OCI-LY7 (cell line): ENCODE data around the gene SOAT2. TPM values are rescaled to one million over a fixed set of nuclear protein-coding genes. Genes with fewer than 3 reads are reported as not detected.

Source experiments
- BruUV-seq: library from RNA; stranded (reverse); fragments of 400-500 nt; replicated peaks from 2 replicates; lab custom pipeline; 2021; lab: Mats Ljungman, UMichigan
- CTCF ChIA-PET: fragments of 300-600 bp; sonication (Branson Sonifier 250); formaldehyde crosslinking; loops from one replicate; lab custom pipeline; 2022; ENCODE audit warnings: antibody characterized with exemption; ENCODE audit not compliant: unreplicated experiment; lab: Charles Lee
- POLR2A ChIA-PET: fragments of 300-600 bp; sonication (Branson Sonifier 250); formaldehyde crosslinking; loops from one replicate; lab custom pipeline; 2022; ENCODE audit warnings: antibody characterized with exemption; lab: Charles Lee
- DNase-seq: peaks from one replicate; pipeline ENCODE4 v3.0.0-alpha.2; 2015; ENCODE audit warnings: low spot score
- H2AFZ ChIP-seq: fragments of 200-600 bp; sonication (generic), shearing (Covaris generic); 2 replicates; pipeline ENCODE4 v1.6.1; 2014; ENCODE audit warnings: mild to moderate bottlenecking, antibody characterized with exemption, low read length, moderate library complexity
- H3K27ac ChIP-seq: fragments of 200-600 bp; sonication (generic); 2 replicates; pipeline ENCODE4 v1.5.1; 2014; ENCODE audit warnings: mixed run types, low read depth, mild to moderate bottlenecking, moderate library complexity, low read length, inconsistent platforms; ENCODE audit not compliant: poor library complexity, severe bottlenecking
- H3K36me3 ChIP-seq: fragments of 200-600 bp; sonication (generic); 2 replicates; pipeline ENCODE4 v1.6.1; 2014; ENCODE audit warnings: mild to moderate bottlenecking, antibody characterized with exemption, low read length, moderate library complexity, mixed read lengths; ENCODE audit not compliant: insufficient read depth
- H3K4me1 ChIP-seq: fragments of 200-600 bp; sonication (generic); 2 replicates; pipeline ENCODE4 v1.5.1; 2014; ENCODE audit warnings: mild to moderate bottlenecking, low read length; ENCODE audit not compliant: insufficient read depth, poor library complexity, severe bottlenecking
- H3K4me2 ChIP-seq: fragments of 200-600 bp; sonication (generic); 2 replicates; pipeline ENCODE4 v1.6.1; 2014; ENCODE audit warnings: mild to moderate bottlenecking, low read length
- H3K4me3 ChIP-seq: fragments of 200-600 bp; sonication (generic); 2 replicates; pipeline ENCODE4 v1.5.1; 2014; ENCODE audit warnings: mild to moderate bottlenecking, low read depth, low read length; ENCODE audit not compliant: poor library complexity, severe bottlenecking
- H3K79me2 ChIP-seq: fragments of 200-600 bp; sonication (generic); 2 replicates; pipeline ENCODE4 v1.6.1; 2016; ENCODE audit warnings: low read depth, mild to moderate bottlenecking, low read length, moderate library complexity, mixed read lengths; ENCODE audit not compliant: insufficient read depth
- H3K9me2 ChIP-seq: fragments of 200-600 bp; sonication (generic); 2 replicates; pipeline ENCODE4 v1.6.1; 2016; ENCODE audit warnings: mild to moderate bottlenecking, low read length, mixed read lengths; ENCODE audit not compliant: insufficient read depth
- H3K9me3 ChIP-seq: fragments of 200-600 bp; sonication (generic); 2 replicates; pipeline ENCODE4 v1.6.1; 2014; ENCODE audit warnings: mild to moderate bottlenecking, mixed run types, low read length, mixed read lengths
- H4K20me1 ChIP-seq: fragments of 200-600 bp; sonication (generic); 2 replicates; pipeline ENCODE4 v1.6.1; 2014; ENCODE audit warnings: mild to moderate bottlenecking, antibody characterized with exemption, low read length, moderate library complexity, mixed read lengths; ENCODE audit not compliant: insufficient read depth
- CTCF ChIP-seq: fragments of 200-600 bp; sonication (generic); conservative IDR thresholded peaks from 2 replicates; pipeline ENCODE4 v1.5.1; 2014; ENCODE audit warnings: mild to moderate bottlenecking, antibody characterized with exemption, low read length, moderate library complexity, mixed read lengths
- EZH2phosphoT487 ChIP-seq: fragments of 200-600 bp; sonication (generic); IDR thresholded peaks from 2 replicates; pipeline ENCODE4 v1.6.1; 2018; ENCODE audit warnings: low read depth, borderline replicate concordance, mild to moderate bottlenecking, mixed run types, antibody characterized with exemption, low read length, moderate library complexity, mixed read lengths
- intact Hi-C: fragments of 100-400 bp; cut with micrococcal nuclease; formaldehyde crosslinking; loops from one replicate; pipeline ENCODE4 v1.10.0; 2022; ENCODE audit not compliant: unreplicated experiment
- total RNA-seq, 2 experiments: library from RNA; depleted of rRNA in 1 of 2; stranded (reverse); fragments of >200 nt in 1 of 2; shearing (Covaris generic) in 1 of 2; gene quantifications; 2 replicates each; pipeline ENCODE4 v1.2.3, GENCODE V29; 2014 to 2022

Gene SOAT2
- total RNA-seq, 2 experiments from 2014 or later = 0.06 to 1.8 TPM

GRCh38 chr12:53079226-53080117 lies 23.8 kb upstream of the SOAT2 start, which contains the start of gene SPRYD3:
Gene SPRYD3 (minus strand): TSS chr12:53079390. CDS start chr12:53079333, 57 bp downstream.
- H3K27ac ChIP-seq = peak within 1 kb of the TSS; percentile 34
- H3K4me1 ChIP-seq = peaks cover 10% of the 10 kb centered on the region
- intact Hi-C loops = loop anchor here (1.0 kb wide), 1 partner anchor 25 kb away; no protein-coding TSS in a partner anchor
- H3K4me2 ChIP-seq = peak within 1 kb of the TSS; percentile 73
- H3K9me2 ChIP-seq = no peaks in the 10 kb centered on the region
- H4K20me1 ChIP-seq = no peaks in the 10 kb centered on the region
- DNase-seq = peak; percentile 96
- TSS peak; percentile 75 for BruUV-seq
- ChIA-PET POLR2A (interaction anchor here (0.6 to 2.6 kb wide), 15 partner anchors 9 to 545 kb away, joined by 3 to 29 read pairs (median 4); partner anchors contain the start of genes AAAS, IGFBP6, PFDN5 and SOAT2), CTCF (interaction anchor here (1.1 to 1.8 kb wide), 4 partner anchors 14 to 32 kb away, joined by 4 to 7 read pairs (median 6); partner anchors contain the start of gene SOAT2)
- TF ChIP-seq EZH2phosphoT487 = no peak
- no peak for TF ChIP-seq CTCF
- H3K79me2 ChIP-seq = no peaks in the 10 kb centered on the region; the same call in 1 of the 2 replicates
- peaks cover 21% of the 10 kb centered on the region; the same call in 1 of the 2 replicates for H3K36me3 ChIP-seq
- H3K9me3 ChIP-seq = no peaks in the 10 kb centered on the region
- H3K4me3 ChIP-seq = peak within 1 kb of the TSS; percentile 78
- peak within 1 kb of the TSS; percentile 98 for H2AFZ ChIP-seq

- no peaks in the 10 kb centered on the region for H3K9me2 ChIP-seq
- H3K36me3 ChIP-seq = no peaks in the 10 kb centered on the region
- H3K4me2 ChIP-seq = no peak overlapping the region
- DNase-seq = no peak
- H3K4me3 ChIP-seq = no peak overlapping the region
- H3K4me1 ChIP-seq = peaks cover 10% of the 10 kb centered on the region
- H3K9me3 ChIP-seq = no peaks in the 10 kb centered on the region
- TF ChIP-seq CTCF = no peak
- no peak for TF ChIP-seq EZH2phosphoT487
- intact Hi-C loops = no loop called here
- CTCF ChIA-PET = no interaction called here
- no peaks in the 10 kb centered on the region for H4K20me1 ChIP-seq
- H2AFZ ChIP-seq = no peak overlapping the region
- no peaks in the 10 kb centered on the region; the same call in 1 of the 2 replicates for H3K79me2 ChIP-seq
- H3K27ac ChIP-seq = no peak overlapping the region
- no TSS peak for BruUV-seq
- POLR2A ChIA-PET = no interaction called here
Measured at GRCh38 chr12:53082637-53083175, 20.6 kb upstream of the SOAT2 start.
